IPS-20b (cell line): ENCODE measurements around the gene TGM1.
A peak's percentile ranks its signal among the peaks of the same experiment; 100 is the strongest.

Experiments
- H3K27ac ChIP-seq: one replicate; pipeline ENCODE4 v1.5.1; 2013; ENCODE audit warnings: low read length
- H3K27me3 ChIP-seq: 2 replicates; pipeline ENCODE4 v1.6.1; 2013; ENCODE audit warnings: mild to moderate bottlenecking, low read length, inconsistent platforms; ENCODE audit not compliant: insufficient read depth
- H3K36me3 ChIP-seq: 2 replicates; pipeline ENCODE4 v1.6.1; 2013; ENCODE audit warnings: low read depth, mild to moderate bottlenecking, inconsistent platforms, low read length, moderate library complexity; ENCODE audit not compliant: insufficient read depth
- H3K4me1 ChIP-seq: 2 replicates; pipeline ENCODE4 v1.6.1; 2013; ENCODE audit warnings: mild to moderate bottlenecking, control low read depth, inconsistent platforms, low read length, moderate library complexity; ENCODE audit not compliant: insufficient read depth
- H3K4me3 ChIP-seq: 2 replicates; pipeline ENCODE4 v1.5.1; 2013; ENCODE audit warnings: mild to moderate bottlenecking, low read length, inconsistent platforms
- H3K9ac ChIP-seq: 2 replicates; pipeline ENCODE4 v1.6.1; 2013; ENCODE audit warnings: low read depth, mild to moderate bottlenecking, inconsistent platforms, low read length, moderate library complexity
- H3K9me3 ChIP-seq: 2 replicates; pipeline ENCODE4 v1.6.1; 2013; ENCODE audit warnings: mild to moderate bottlenecking, low read depth, low read length, inconsistent platforms; ENCODE audit not compliant: insufficient read depth

Gene TGM1

DNA sequence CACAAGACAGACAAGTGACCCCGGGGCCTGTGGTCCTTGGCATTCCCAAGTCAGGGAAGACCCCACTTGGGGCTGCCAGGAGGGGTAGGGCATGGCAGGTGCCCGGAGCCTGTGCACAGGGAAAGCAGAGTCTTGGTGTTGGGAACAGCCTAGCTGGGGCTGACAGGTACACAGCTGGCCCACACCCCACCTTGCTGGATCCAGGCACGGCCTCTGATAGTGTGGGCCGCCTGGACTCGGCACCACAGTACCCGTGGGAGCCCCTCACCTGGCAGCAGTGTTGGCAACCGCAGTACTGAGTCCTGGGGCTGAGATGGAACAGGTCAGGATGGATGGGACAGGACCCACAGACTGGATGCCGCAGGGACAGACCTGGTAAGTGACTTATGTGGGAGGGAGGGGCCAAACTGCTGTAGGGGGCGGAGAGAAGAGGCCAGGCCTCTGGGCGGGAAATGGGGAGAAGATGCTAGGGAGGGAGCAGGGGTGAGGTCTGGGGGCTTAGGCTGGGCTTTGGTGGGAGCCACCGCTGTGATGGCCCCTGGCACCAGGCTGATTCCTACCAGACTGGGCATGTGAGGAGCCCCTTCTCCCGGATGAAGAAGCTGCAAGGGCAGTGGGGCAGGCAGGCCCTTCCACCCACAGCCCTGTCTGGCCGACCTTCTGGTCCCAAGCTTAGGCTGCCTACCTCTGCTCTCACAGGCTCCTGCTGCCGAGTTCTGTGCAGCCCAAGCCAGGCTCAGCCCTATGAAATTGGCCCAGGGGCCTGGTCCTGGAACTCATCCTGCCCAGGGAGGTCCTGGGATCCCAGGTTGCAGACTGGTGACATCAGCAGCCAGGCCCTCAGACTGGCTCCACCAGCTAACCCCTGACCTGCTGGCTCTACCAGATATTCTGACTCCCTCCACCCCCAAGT, at the start of gene TGM1:
Gene TGM1 (minus strand): TSS at position 357 of the 913 bp plus-strand sequence. CDS start 825 bp downstream, outside the sequence.
- Histone ChIP-seq H3K9me3 (no peaks in the 10 kb centered on the region), H3K36me3 (no peaks in the 10 kb centered on the region), H3K9ac (peak within 1 kb of the TSS; percentile 6; the same call in 1 of the 2 replicates), H3K27me3 (no peaks in the 10 kb centered on the region), H3K4me3 (no peak within 1 kb of the TSS), H3K27ac (no peak within 1 kb of the TSS), H3K4me1 (peaks cover 4% of the 10 kb centered on the region; the same call in 1 of the 2 replicates)

DNA sequence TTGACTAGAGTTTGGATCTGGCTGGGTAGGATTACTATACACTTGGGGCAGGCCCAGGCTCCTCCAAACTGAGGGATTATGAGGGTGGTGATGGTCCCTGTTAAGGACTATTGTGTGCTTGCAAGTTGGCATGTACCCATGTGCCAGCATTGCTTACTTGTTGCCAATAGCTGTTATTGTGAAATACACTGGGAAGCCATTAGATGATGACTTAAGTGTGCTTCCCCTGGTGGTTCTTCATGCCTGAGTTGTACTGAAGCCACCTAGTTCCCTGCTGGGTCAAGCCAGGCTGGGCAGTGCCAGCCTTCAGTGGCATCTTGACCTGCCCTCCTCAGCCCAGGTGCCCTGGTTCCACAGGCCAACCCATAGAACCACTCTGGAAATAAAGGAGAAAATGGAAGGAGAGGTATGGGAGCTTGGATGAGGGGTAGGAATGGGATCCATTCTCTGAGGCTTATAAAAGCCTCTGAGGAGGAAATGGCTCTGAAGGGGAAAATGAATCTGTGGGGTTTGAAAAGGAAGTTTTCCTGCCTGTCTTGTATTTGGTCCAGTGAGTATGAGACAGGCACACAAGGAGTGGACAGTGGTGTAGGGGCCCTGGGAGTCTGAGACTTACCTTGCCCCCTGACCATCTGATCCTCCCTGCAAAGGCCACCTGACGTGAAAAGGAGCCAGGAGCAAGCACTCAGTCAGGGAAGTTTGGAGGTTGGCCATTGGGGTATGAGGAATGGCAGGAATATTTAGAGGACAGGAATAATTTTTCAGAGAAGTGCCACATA, 49.0 kb upstream of the TGM1 start:
- Histone ChIP-seq H3K4me3 (no peak overlapping the region), H3K4me1 (no peaks in the 10 kb centered on the region)

DNA sequence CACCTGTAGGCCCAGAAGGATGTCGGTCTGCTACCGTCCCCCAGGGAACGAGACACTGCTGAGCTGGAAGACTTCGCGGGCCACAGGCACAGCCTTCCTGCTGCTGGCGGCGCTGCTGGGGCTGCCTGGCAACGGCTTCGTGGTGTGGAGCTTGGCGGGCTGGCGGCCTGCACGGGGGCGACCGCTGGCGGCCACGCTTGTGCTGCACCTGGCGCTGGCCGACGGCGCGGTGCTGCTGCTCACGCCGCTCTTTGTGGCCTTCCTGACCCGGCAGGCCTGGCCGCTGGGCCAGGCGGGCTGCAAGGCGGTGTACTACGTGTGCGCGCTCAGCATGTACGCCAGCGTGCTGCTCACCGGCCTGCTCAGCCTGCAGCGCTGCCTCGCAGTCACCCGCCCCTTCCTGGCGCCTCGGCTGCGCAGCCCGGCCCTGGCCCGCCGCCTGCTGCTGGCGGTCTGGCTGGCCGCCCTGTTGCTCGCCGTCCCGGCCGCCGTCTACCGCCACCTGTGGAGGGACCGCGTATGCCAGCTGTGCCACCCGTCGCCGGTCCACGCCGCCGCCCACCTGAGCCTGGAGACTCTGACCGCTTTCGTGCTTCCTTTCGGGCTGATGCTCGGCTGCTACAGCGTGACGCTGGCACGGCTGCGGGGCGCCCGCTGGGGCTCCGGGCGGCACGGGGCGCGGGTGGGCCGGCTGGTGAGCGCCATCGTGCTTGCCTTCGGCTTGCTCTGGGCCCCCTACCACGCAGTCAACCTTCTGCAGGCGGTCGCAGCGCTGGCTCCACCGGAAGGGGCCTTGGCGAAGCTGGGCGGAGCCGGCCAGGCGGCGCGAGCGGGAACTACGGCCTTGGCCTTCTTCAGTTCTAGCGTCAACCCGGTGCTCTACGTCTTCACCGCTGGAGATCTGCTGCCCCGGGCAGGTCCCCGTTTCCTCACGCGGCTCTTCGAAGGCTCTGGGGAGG, 47.9 kb upstream of the TGM1 start, which contains the start of gene LTB4R:
Gene LTB4R (plus strand): TSS at position 857 of the 959 bp plus-strand sequence. CDS start 4,150 bp downstream, outside the sequence.
- H3K27ac ChIP-seq = no peak within 1 kb of the TSS
- H3K9me3 ChIP-seq = no peaks in the 10 kb centered on the region
- H3K36me3 ChIP-seq = peaks cover 35% of the 10 kb centered on the region
- H3K27me3 ChIP-seq = no peaks in the 10 kb centered on the region; the same call in 1 of the 2 replicates
- no peak within 1 kb of the TSS for H3K9ac ChIP-seq
- no peaks in the 10 kb centered on the region for H3K4me1 ChIP-seq
- no peak within 1 kb of the TSS for H3K4me3 ChIP-seq

More for the DNA sequence above, 49.0 kb upstream of the TGM1 start:
- H3K27ac ChIP-seq = no peak overlapping the region
- peaks cover 24% of the 10 kb centered on the region for H3K36me3 ChIP-seq
- H3K27me3 ChIP-seq = peaks cover 6% of the 10 kb centered on the region; the same call in 1 of the 2 replicates
- no peaks in the 10 kb centered on the region for H3K9me3 ChIP-seq
- no peak overlapping the region for H3K9ac ChIP-seq

DNA sequence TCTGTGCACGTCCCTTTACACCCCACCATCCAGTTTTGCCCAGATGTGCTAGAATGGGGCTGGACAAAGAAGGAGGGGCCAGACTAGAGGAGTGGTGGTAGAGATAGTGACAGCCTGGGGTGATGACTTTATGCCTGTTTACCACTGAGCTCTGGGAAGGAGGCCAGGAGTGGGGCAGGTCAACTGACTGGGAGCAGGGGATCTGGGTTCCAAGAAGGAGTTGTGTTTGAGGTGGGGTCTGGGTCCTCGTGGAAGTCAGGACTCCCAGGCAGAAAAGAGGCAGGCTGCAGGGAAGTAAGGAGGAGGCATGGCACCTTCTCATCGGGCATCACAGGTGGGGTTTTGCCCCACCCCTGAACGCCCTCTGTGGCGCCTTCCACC, 47.3 kb upstream of the TGM1 start:
- Histone ChIP-seq H3K36me3 (peaks cover 41% of the 10 kb centered on the region), H3K4me1 (no peaks in the 10 kb centered on the region), H3K9me3 (no peaks in the 10 kb centered on the region), H3K9ac (no peak overlapping the region), H3K27me3 (no peaks in the 10 kb centered on the region; the same call in 1 of the 2 replicates), H3K4me3 (no peak overlapping the region), H3K27ac (no peak overlapping the region)

DNA sequence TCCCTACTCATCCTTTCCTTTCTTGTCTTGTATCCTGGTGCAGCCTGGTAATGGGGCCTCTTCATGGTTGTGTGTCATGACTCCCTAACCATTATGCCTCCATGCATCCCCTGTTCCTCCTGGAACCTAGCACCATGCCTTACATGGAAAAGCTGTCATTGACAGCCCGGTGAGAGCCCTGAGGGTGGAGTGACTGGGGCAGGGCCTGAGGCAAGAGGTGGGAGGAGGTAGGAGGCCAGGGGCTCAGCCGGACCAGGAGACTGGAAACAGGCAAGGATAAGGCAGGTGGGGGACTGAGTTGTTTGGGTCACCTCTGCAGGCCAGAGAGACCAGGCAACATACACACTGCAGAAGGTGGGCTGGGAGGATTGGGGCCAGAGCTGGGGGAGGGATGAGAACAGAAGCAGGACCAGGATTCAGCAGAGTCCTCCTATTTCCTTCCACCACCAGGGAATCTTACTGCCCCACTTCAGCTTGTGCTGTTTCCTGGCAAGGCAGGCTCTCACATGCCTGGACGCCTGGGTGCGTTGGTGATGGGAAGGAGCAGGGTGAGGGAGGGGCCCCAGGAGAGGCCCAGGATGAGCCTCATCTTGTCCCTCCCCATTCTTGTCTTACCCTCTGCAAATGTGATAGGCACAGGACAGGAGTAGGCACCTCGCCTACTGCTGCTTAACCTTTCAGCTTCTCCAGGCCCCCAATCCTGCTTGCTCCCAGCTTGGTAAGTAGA, 46.7 kb upstream of the TGM1 start, which contains the start of gene LTB4R2:
Gene LTB4R2 (plus strand): TSS at position 603 of the 727 bp plus-strand sequence. CDS start 525 bp downstream, outside the sequence.
- Histone ChIP-seq H3K27me3 (no peaks in the 10 kb centered on the region; the same call in 1 of the 2 replicates), H3K36me3 (peaks cover 47% of the 10 kb centered on the region), H3K4me1 (no peaks in the 10 kb centered on the region), H3K9ac (no peak within 1 kb of the TSS), H3K27ac (no peak within 1 kb of the TSS), H3K4me3 (no peak within 1 kb of the TSS), H3K9me3 (no peaks in the 10 kb centered on the region)

DNA sequence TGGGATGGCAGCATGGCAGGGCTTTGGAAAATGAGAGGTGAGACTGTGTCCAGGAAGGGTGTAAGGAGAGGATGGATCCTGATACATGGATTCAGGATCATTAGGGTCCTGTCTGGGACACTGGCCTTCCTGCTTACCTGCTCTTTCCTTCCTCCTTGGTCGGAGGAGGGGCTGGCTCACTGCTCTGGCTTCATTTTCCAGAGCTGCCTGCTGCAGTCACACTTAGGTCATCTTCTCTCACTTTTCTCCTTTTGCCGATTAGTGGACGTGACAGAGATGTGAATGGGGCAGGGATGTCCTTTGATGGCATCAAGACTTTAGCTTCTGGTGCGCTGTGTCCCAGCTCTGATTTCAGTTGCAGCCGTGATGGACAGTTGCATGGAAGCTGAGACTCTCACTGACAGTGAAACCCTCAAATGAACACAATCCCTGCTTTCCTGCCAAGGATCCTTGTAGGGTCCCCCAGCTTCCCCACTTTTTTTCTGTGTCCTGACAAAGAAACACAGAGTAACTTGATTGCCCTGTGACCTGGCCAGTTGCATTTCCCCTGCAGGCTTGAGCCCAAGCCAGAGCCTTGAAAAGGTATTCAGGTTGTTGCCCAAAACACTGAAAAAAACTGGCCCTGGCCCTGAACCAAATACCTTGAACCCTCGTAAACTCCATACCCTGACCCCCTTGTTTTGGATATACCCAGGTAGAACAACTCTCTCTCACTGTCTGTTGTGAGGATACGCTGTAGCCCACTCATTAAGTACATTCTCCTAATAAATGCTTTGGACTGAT, 45.6 kb upstream of the TGM1 start:
- H3K36me3 ChIP-seq = peaks cover 59% of the 10 kb centered on the region
- H3K9me3 ChIP-seq = no peaks in the 10 kb centered on the region
- no peaks in the 10 kb centered on the region for H3K27me3 ChIP-seq
- H3K4me1 ChIP-seq = no peaks in the 10 kb centered on the region
- H3K27ac ChIP-seq = no peak overlapping the region
- H3K9ac ChIP-seq = no peak overlapping the region
- H3K4me3 ChIP-seq = no peak overlapping the region

DNA sequence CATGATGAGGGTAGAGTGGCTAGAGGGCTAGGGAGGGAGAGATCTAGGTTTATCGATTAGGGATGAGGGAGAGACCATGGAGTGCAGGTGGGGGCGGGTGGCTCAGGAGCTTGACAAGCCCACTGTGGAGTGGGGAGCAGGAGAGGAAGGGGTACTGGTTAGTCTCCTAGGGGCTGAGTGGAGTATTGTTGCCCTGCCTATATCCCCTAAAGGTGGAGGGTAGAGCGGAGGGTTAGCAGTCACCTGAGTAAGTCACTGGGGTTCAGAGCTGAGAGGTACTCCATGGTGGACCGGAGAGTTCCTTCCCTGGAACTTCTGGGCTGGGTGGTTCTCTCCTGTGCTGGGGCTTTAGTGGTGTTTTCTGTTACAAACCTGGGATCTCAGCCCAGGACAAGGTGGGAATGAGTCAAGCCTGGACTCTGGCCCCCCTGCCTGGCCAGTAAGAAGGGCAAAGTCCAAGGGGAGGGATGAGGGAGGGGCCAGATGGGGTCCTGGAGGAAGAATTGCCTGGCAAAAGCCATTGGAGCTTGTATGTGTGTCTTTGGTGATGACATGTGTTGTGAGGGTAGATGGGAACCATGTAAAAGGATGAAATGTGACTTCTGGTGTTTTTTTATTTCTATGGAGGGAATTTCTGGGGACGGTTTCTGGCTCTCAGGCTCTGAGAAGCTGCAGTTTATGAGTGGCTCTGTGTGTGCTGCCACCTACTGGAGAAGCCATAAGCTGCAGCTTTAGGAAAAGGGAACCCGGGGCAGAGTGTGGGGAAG, 44.8 kb upstream of the TGM1 start, which contains the start of gene CIDEB:
Gene CIDEB (minus strand): TSS at position 403 of the 767 bp plus-strand sequence. CDS start 119 bp downstream, at position 284.
- no peak within 1 kb of the TSS for H3K27ac ChIP-seq
- H3K9me3 ChIP-seq = no peaks in the 10 kb centered on the region
- H3K9ac ChIP-seq = no peak within 1 kb of the TSS
- H3K36me3 ChIP-seq = peaks cover 66% of the 10 kb centered on the region
- no peaks in the 10 kb centered on the region for H3K4me1 ChIP-seq
- H3K4me3 ChIP-seq = no peak within 1 kb of the TSS
- no peaks in the 10 kb centered on the region for H3K27me3 ChIP-seq

DNA sequence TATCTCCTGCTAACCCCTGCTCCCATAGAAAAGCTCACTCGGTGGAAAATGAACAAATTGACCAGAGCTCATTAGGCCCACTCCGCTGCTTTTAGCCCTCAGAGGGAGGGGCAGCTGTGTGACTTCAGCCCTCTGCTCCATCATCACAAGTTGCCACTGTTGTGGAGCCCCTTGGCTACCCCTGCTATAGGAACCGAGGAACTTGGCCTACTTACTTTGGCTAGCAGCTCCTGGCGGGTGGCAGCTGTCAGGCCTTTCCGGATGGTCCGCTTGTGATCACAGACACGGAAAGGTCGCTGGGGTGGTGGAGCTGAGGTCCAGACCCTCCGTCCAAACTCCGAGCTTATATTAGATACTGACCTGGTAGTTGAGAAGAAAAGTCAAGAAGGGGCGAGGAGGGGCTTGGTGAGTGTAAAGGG, 44.2 kb upstream of the TGM1 start:
- no peaks in the 10 kb centered on the region for H3K4me1 ChIP-seq
- H3K9ac ChIP-seq = no peak overlapping the region
- peaks cover 71% of the 10 kb centered on the region for H3K36me3 ChIP-seq
- no peak overlapping the region for H3K4me3 ChIP-seq
- H3K9me3 ChIP-seq = no peaks in the 10 kb centered on the region
- H3K27ac ChIP-seq = no peak overlapping the region
- no peaks in the 10 kb centered on the region for H3K27me3 ChIP-seq

DNA sequence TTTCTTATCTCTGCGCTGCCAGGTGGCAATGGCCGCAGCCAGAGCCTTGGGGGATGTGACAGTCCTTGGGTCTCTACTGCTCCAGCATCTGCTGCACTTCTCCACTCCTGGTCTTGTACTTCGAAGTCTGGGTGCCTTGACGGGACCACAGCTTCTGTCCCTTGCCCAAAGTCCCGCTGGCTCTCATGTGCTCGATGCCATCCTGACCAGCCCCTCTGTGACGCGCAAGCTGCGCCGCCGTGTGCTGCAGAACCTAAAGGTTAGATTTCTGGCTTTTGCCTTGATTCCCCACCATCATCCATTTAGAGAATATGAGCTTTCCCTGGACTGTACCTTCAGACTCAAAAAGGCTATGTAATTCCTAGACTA, 41.0 kb upstream of the TGM1 start:
- no peaks in the 10 kb centered on the region for H3K27me3 ChIP-seq
- H3K4me3 ChIP-seq = no peak overlapping the region
- no peak overlapping the region for H3K27ac ChIP-seq
- H3K9ac ChIP-seq = no peak overlapping the region
- H3K4me1 ChIP-seq = 0 out of 2 replicates have a peak, but pooled peaks cover 3% of the 10 kb centered on the region
- peaks cover 70% of the 10 kb centered on the region for H3K36me3 ChIP-seq
- H3K9me3 ChIP-seq = no peaks in the 10 kb centered on the region
